Brain microvascular endothelial cell (primary cell): ENCODE results near the gene CRYBG3.

Experiments used
- DNase-seq: peaks from one replicate; pipeline ENCODE4 v3.0.0-alpha.2; 2020
- H3K27ac ChIP-seq: fragments of 250-450 bp; sonication (Bioruptor Pico); 2 replicates; pipeline ENCODE4 v1.5.1; 2020; ENCODE audit warnings: mild to moderate bottlenecking, moderate library complexity
- H3K27me3 ChIP-seq: fragments of 250-450 bp; sonication (Bioruptor Pico); replicated peaks from 2 replicates; pipeline ENCODE4 v1.5.1; 2020; ENCODE audit warnings: mild to moderate bottlenecking
- H3K36me3 ChIP-seq: fragments of 250-450 bp; sonication (Bioruptor Pico); replicated peaks from 2 replicates; pipeline ENCODE4 v1.5.1; 2020; ENCODE audit warnings: mild to moderate bottlenecking
- H3K4me3 ChIP-seq: 2 replicates; pipeline ENCODE4 v1.5.1; 2011; ENCODE audit warnings: low read depth, mild to moderate bottlenecking, control low read depth, low read length, moderate library complexity
- CTCF ChIP-seq: IDR thresholded peaks from 2 replicates; pipeline ENCODE4 v1.5.1; 2011; ENCODE audit warnings: low read depth, mild to moderate bottlenecking, moderate library complexity, low read length, control low read depth, inconsistent platforms; ENCODE audit errors: missing control alignments
- in situ Hi-C: cut with HindIII; loops from 2 replicates; pipeline ENCODE4 v1.10.0; 2017; ENCODE audit warnings: low sequenced_read_pairs, low pct_ligation_motif_present

CRYBG3 gene

DNA sequence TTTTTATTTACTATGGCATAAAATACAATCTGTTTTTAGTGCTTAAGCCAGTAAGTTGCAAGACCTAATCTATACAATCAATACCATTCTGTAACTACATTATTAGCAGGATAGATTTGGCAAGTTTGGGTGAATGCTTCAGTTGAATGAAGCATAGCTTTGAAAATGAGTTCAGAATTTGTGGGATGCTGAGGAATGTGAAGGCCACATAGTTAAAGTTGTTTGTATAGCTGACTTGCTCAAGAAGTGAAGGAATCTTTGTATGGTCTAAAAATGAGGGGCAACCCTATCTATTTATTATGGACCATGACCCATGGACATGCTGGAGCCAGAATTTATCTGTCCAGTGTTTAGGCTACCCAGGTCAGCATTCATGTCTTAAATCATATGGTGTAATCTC, 58.5 kb downstream of the CRYBG3 start:
- peak; percentile 14 for DNase-seq
- H3K27ac ChIP-seq: no peak overlapping the region
- H3K36me3 ChIP-seq: no peaks in the 10 kb centered on the region
- H3K4me3 ChIP-seq: no peak overlapping the region
- H3K27me3 ChIP-seq: no peaks in the 10 kb centered on the region
- in situ Hi-C loops: no loop called here
- no peak for TF ChIP-seq CTCF

GRCh38 chr3:97882975-97883598, 61.3 kb downstream of the CRYBG3 start:
- DNase-seq: peak; percentile 73
- no peak overlapping the region for H3K4me3 ChIP-seq
- H3K27ac ChIP-seq: no peak overlapping the region
- TF ChIP-seq CTCF: no peak
- H3K27me3 ChIP-seq: no peaks in the 10 kb centered on the region
- in situ Hi-C loops: no loop called here
- H3K36me3 ChIP-seq: no peaks in the 10 kb centered on the region

GRCh38 chr3:97883736-97884135, 61.9 kb downstream of the CRYBG3 start:
- Histone ChIP-seq H3K27me3 (no peaks in the 10 kb centered on the region), H3K4me3 (no peak overlapping the region), H3K36me3 (no peaks in the 10 kb centered on the region), H3K27ac (no peak overlapping the region)
- in situ Hi-C loops: no loop called here
- no peak for DNase-seq
- no peak for TF ChIP-seq CTCF

DNA sequence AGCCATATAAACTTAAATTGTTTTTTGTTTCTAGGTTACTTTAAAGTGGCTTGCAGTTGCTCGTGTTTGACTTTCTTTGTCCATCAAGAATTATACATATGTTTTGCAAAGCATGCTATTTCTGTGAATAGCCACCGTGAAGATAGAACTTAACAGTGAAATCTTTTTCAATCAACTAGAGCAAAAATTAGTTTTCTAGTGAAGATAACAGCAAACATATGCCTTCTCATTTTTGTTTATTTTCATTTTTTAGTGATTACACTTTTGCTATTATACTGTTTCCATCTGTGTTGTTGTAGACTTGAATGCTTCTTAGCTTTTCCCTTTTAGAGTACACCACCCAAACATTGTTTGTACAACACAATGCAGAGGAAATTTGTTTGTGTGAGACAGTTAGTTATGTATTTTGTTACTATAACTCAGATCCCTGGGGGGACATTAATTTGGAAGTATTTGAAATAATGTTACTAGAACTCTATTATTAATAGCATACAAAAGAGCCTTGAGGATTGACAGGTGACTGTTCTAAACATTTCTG, 62.8 kb downstream of the CRYBG3 start:
- DNase-seq: no peak
- no peaks in the 10 kb centered on the region for H3K27me3 ChIP-seq
- in situ Hi-C loops: no loop called here
- TF ChIP-seq CTCF: no peak
- no peaks in the 10 kb centered on the region for H3K36me3 ChIP-seq
- H3K27ac ChIP-seq: no peak overlapping the region
- H3K4me3 ChIP-seq: no peak overlapping the region

GRCh38 chr3:97885931-97886824, 64.4 kb downstream of the CRYBG3 start:
- Histone ChIP-seq H3K36me3 (no peaks in the 10 kb centered on the region), H3K27me3 (no peaks in the 10 kb centered on the region), H3K27ac (no peak overlapping the region), H3K4me3 (no peak overlapping the region)
- TF ChIP-seq CTCF: no peak
- in situ Hi-C loops: no loop called here
- no peak for DNase-seq
